Subcutaneous adipose tissue (tissue), 4 donors: ENCODE results near the gene ATXN1. TPM values are rescaled to one million over a fixed set of nuclear protein-coding genes. Genes with fewer than 3 reads are reported as not detected.

Experiments
- total RNA-seq, 4 donors: library from RNA; depleted of rRNA; stranded (reverse); fragments of >200 nt; gene quantifications; one replicate each; pipeline ENCODE4 v1.1.0, GENCODE V29; 2016
- TF ChIP-seq, protein P1 (sequence below): fragments of 450-650 bp; IDR thresholded peaks from one replicate; pipeline ENCODE4 v1.5.1; 2016; ENCODE audit warnings: low read depth, mild to moderate bottlenecking, control low read depth, antibody characterized with exemption, moderate library complexity

The ATXN1 gene
- total RNA-seq, 4 donors from 2014 or later = 27.1 to 35.6 (median 35.1) TPM

DNA sequence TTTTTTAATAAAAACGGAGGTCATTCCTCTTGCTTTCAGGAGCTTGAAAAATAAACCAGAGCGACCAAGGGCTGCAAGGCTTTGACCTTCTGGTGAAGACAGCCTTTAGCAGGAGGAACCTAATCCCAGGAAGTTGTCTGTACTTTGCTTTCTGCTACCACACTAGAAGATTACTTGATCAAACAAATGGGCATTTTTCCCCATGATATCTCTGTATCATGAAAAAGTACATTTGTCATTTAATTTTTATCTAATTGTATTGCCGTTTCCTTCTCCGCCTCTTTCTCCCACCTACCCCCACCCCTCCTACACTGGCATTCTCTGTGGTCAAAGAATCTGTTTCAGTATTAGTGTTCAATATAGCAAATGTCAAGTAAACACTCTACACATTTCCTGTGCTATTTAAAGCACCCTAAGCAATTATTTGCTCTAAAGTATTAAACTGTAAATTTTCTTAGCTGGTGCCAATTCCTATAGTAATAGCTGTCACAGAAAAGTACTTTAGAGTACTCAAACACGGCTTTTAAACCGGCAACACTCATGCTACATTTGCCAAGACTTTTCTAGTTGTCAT lies 29.7 kb downstream of the ATXN1 start:
- TF ChIP-seq, protein P1, sequence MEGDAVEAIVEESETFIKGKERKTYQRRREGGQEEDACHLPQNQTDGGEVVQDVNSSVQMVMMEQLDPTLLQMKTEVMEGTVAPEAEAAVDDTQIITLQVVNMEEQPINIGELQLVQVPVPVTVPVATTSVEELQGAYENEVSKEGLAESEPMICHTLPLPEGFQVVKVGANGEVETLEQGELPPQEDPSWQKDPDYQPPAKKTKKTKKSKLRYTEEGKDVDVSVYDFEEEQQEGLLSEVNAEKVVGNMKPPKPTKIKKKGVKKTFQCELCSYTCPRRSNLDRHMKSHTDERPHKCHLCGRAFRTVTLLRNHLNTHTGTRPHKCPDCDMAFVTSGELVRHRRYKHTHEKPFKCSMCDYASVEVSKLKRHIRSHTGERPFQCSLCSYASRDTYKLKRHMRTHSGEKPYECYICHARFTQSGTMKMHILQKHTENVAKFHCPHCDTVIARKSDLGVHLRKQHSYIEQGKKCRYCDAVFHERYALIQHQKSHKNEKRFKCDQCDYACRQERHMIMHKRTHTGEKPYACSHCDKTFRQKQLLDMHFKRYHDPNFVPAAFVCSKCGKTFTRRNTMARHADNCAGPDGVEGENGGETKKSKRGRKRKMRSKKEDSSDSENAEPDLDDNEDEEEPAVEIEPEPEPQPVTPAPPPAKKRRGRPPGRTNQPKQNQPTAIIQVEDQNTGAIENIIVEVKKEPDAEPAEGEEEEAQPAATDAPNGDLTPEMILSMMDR = no peak

- TF ChIP-seq, protein P1 = no peak
These were observed 30.4 kb downstream of the ATXN1 start for GRCh38 chr6:16730738-16731477.

- TF ChIP-seq, protein P1 = no peak
These were observed 31.5 kb downstream of the ATXN1 start for GRCh38 chr6:16729744-16730143.

- TF ChIP-seq, protein P1 = no peak
These were observed 32.0 kb downstream of the ATXN1 start for GRCh38 chr6:16729183-16729691.

GRCh38 chr6:16728513-16729182 lies 32.6 kb downstream of the ATXN1 start:
- TF ChIP-seq, protein P1 = no peak

GRCh38 chr6:16727996-16728395 lies 33.3 kb downstream of the ATXN1 start:
- TF ChIP-seq, protein P1 = no peak

GRCh38 chr6:16725145-16725864 lies 36.0 kb downstream of the ATXN1 start:
- TF ChIP-seq, protein P1 = no peak
